PFSK-1 (cell line): ENCODE measurements around the gene TMEM94.

Source experiments
- FOXP2 ChIP-seq: optimal IDR thresholded peaks from 2 replicates; pipeline ENCODE3; 2011; ENCODE audit warnings: borderline replicate concordance, control low read depth, inconsistent platforms; ENCODE audit not compliant: insufficient read depth; ENCODE audit errors: extremely low read length, extremely low read depth
- POLR2AphosphoS5 ChIP-seq: IDR thresholded peaks from 2 replicates; pipeline ENCODE4 v1.6.1; 2012; ENCODE audit warnings: low read depth, mild to moderate bottlenecking, control low read depth, low read length, moderate library complexity
- REST ChIP-seq, 2 experiments: IDR thresholded peaks; 2 replicates each; pipeline versions ENCODE4 v1.6.1 to v1.8.0; 2011 to 2012; ENCODE audit warnings: low read depth in 2 of 2, low read length in 2 of 2, control low read depth in 1 of 2, inconsistent platforms in 1 of 2, mild to moderate bottlenecking in 1 of 2, moderate library complexity in 1 of 2; ENCODE audit not compliant: insufficient read depth in 1 of 2
- SIN3A ChIP-seq: IDR thresholded peaks from 2 replicates; pipeline ENCODE4 v1.6.1; 2012; ENCODE audit warnings: mild to moderate bottlenecking, low read length, moderate library complexity, borderline replicate concordance; ENCODE audit not compliant: insufficient read depth
- TAF1 ChIP-seq: IDR thresholded peaks from 2 replicates; pipeline ENCODE4 v1.6.1; 2012; ENCODE audit warnings: low read length, control low read depth, borderline replicate concordance; ENCODE audit not compliant: insufficient read depth

TMEM94 gene

GRCh38 chr17:75548813-75549212 lies 92.4 kb downstream of the TMEM94 start:
- TF ChIP-seq REST (IDR thresholded peaks at IDR 0.05; ENCODE audit: insufficient read depth in 1 of 2, low read depth in 2 of 2, low read length in 2 of 2) (no peak), TAF1 (no peak), FOXP2 (no peak), POLR2AphosphoS5 (no peak), SIN3A (no peak)
